WTC11 (cell line): ENCODE measurements around the gene PROCA1. TPM values are rescaled to one million over a fixed set of nuclear protein-coding genes. Genes with fewer than 3 reads are reported as not detected.

Experiments used
- ARID4B ChIP-seq: sonication (generic); formaldehyde crosslinking; IDR thresholded peaks from 2 replicates; pipeline ENCODE4 v1.8.0; 2023; ENCODE audit warnings: missing genetic modification reagents, mild to moderate bottlenecking, borderline replicate concordance
- ERG ChIP-seq: fragments of 250-450 bp; sonication (Bioruptor Pico); IDR thresholded peaks from 2 replicates; pipeline ENCODE4 v1.8.0; 2021; ENCODE audit warnings: mild to moderate bottlenecking
- FOXK1 ChIP-seq: sonication (generic); formaldehyde crosslinking; IDR thresholded peaks from 2 replicates; pipeline ENCODE4 v1.8.0; 2022; ENCODE audit warnings: mild to moderate bottlenecking, moderate library complexity, missing genetic modification reagents
- IRF2 ChIP-seq: sonication (generic); formaldehyde crosslinking; IDR thresholded peaks from 2 replicates; pipeline ENCODE4 v1.8.0; 2022; ENCODE audit warnings: low read depth, missing genetic modification reagents, borderline replicate concordance
- MLX ChIP-seq: sonication (generic); formaldehyde crosslinking; IDR thresholded peaks from 2 replicates; pipeline ENCODE4 v1.8.1; 2023; ENCODE audit warnings: mild to moderate bottlenecking, missing genetic modification reagents, moderate library complexity
- NR2C2 ChIP-seq: sonication (generic); formaldehyde crosslinking; IDR thresholded peaks from 2 replicates; pipeline ENCODE4 v1.8.0; 2022; ENCODE audit warnings: mild to moderate bottlenecking, missing genetic modification reagents
- RELA ChIP-seq: sonication (generic); formaldehyde crosslinking; IDR thresholded peaks from 2 replicates; pipeline ENCODE4 v1.8.1; 2022; ENCODE audit warnings: missing genetic modification reagents, mild to moderate bottlenecking, borderline replicate concordance
- SMAD3 ChIP-seq: sonication (generic); formaldehyde crosslinking; IDR thresholded peaks from 2 replicates; pipeline ENCODE4 v1.8.0; 2022; ENCODE audit warnings: missing genetic modification reagents, mild to moderate bottlenecking, borderline replicate concordance
- TCF7 ChIP-seq: sonication (generic); formaldehyde crosslinking; IDR thresholded peaks from 2 replicates; pipeline ENCODE4 v1.8.0; 2022; ENCODE audit warnings: mild to moderate bottlenecking, low read depth, missing genetic modification reagents, moderate library complexity
- ZNF121 ChIP-seq: sonication (generic); formaldehyde crosslinking; IDR thresholded peaks from 2 replicates; pipeline ENCODE4 v1.8.0; 2023; ENCODE audit warnings: missing genetic modification reagents
- ZNF138 ChIP-seq: sonication (generic); formaldehyde crosslinking; conservative IDR thresholded peaks from 2 replicates; pipeline ENCODE4 v1.8.1; 2022; ENCODE audit warnings: mild to moderate bottlenecking, moderate library complexity, missing genetic modification reagents
- ZNF232 ChIP-seq: sonication (generic); formaldehyde crosslinking; IDR thresholded peaks from 2 replicates; pipeline ENCODE4 v1.8.0; 2022; ENCODE audit warnings: mild to moderate bottlenecking, missing genetic modification reagents
- ZNF396 ChIP-seq: fragments of 250-450 bp; sonication (Bioruptor Pico); IDR thresholded peaks from 2 replicates; pipeline ENCODE4 v1.8.0; 2021; ENCODE audit warnings: mild to moderate bottlenecking, moderate library complexity, borderline replicate concordance
- ZNF423 ChIP-seq: fragments of 250-450 bp; sonication (Bioruptor Pico); IDR thresholded peaks from 2 replicates; pipeline ENCODE4 v2.1.2; 2022; ENCODE audit warnings: mild to moderate bottlenecking, moderate library complexity
- ZNF532 ChIP-seq: fragments of 250-450 bp; sonication (Bioruptor Pico); IDR thresholded peaks from 2 replicates; pipeline ENCODE4 v1.9.0; 2021; ENCODE audit warnings: mild to moderate bottlenecking, borderline replicate concordance
- ZNF671 ChIP-seq: fragments of 250-450 bp; sonication (Bioruptor Pico); IDR thresholded peaks from 2 replicates; pipeline ENCODE4 v1.8.0; 2021; ENCODE audit warnings: mild to moderate bottlenecking
- total RNA-seq: library from RNA; stranded (reverse); gene quantifications from 3 replicates; pipeline ENCODE4 v1.2.3, GENCODE V29; 2021
- TF ChIP-seq, protein P1 (sequence below): sonication (generic); formaldehyde crosslinking; IDR thresholded peaks from 2 replicates; pipeline ENCODE4 v1.8.0; 2022; ENCODE audit warnings: mild to moderate bottlenecking, missing genetic modification reagents
- TF ChIP-seq, protein P2 (sequence below): sonication (generic); formaldehyde crosslinking; IDR thresholded peaks from 2 replicates; pipeline ENCODE4 v1.8.0; 2023; ENCODE audit warnings: mild to moderate bottlenecking, missing genetic modification reagents
- TF ChIP-seq, protein P3 (sequence below): fragments of 250-450 bp; sonication (Bioruptor Pico); IDR thresholded peaks from 2 replicates; pipeline ENCODE4 v1.9.0; 2021; ENCODE audit warnings: mild to moderate bottlenecking

Gene PROCA1
- total RNA-seq, 1 experiment from 2014 or later, result 28.4 TPM

GRCh38 chr17:28725166-28725659, 13.5 kb upstream of the PROCA1 start (continued):
- TF ChIP-seq ERG (CRISPR knock-in tag) (peak; percentile 86; the same call in 1 of the 2 replicates), ZNF138 (no peak), TCF7 (CRISPR knock-in tag) (no peak), IRF2 (CRISPR knock-in tag) (no peak), SMAD3 (CRISPR knock-in tag) (no peak), ZNF532 (no peak), ARID4B (CRISPR knock-in tag) (0 out of 2 replicates have a peak, but pooled peaks have one; percentile 14), ZNF121 (CRISPR knock-in tag) (no peak), FOXK1 (CRISPR knock-in tag) (no peak), RELA (CRISPR knock-in tag) (no peak), MLX (CRISPR knock-in tag) (no peak), ZNF423 (CRISPR knock-in tag) (no peak), NR2C2 (CRISPR knock-in tag) (no peak), ZNF396 (CRISPR knock-in tag) (no peak), ZNF671 (CRISPR knock-in tag) (peak; percentile 20; the same call in 1 of the 2 replicates), ZNF232 (CRISPR knock-in tag) (no peak)
- TF ChIP-seq, protein P1, sequence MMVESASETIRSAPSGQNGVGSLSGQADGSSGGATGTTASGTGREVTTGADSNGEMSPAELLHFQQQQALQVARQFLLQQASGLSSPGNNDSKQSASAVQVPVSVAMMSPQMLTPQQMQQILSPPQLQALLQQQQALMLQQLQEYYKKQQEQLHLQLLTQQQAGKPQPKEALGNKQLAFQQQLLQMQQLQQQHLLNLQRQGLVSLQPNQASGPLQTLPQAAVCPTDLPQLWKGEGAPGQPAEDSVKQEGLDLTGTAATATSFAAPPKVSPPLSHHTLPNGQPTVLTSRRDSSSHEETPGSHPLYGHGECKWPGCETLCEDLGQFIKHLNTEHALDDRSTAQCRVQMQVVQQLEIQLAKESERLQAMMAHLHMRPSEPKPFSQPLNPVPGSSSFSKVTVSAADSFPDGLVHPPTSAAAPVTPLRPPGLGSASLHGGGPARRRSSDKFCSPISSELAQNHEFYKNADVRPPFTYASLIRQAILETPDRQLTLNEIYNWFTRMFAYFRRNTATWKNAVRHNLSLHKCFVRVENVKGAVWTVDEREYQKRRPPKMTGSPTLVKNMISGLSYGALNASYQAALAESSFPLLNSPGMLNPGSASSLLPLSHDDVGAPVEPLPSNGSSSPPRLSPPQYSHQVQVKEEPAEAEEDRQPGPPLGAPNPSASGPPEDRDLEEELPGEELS (CRISPR knock-in tag), result no peak
- TF ChIP-seq, protein P2, sequence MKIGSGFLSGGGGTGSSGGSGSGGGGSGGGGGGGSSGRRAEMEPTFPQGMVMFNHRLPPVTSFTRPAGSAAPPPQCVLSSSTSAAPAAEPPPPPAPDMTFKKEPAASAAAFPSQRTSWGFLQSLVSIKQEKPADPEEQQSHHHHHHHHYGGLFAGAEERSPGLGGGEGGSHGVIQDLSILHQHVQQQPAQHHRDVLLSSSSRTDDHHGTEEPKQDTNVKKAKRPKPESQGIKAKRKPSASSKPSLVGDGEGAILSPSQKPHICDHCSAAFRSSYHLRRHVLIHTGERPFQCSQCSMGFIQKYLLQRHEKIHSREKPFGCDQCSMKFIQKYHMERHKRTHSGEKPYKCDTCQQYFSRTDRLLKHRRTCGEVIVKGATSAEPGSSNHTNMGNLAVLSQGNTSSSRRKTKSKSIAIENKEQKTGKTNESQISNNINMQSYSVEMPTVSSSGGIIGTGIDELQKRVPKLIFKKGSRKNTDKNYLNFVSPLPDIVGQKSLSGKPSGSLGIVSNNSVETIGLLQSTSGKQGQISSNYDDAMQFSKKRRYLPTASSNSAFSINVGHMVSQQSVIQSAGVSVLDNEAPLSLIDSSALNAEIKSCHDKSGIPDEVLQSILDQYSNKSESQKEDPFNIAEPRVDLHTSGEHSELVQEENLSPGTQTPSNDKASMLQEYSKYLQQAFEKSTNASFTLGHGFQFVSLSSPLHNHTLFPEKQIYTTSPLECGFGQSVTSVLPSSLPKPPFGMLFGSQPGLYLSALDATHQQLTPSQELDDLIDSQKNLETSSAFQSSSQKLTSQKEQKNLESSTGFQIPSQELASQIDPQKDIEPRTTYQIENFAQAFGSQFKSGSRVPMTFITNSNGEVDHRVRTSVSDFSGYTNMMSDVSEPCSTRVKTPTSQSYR (CRISPR knock-in tag), result no peak
- TF ChIP-seq, protein P3, sequence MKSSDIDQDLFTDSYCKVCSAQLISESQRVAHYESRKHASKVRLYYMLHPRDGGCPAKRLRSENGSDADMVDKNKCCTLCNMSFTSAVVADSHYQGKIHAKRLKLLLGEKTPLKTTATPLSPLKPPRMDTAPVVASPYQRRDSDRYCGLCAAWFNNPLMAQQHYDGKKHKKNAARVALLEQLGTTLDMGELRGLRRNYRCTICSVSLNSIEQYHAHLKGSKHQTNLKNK (CRISPR knock-in tag), result 0 out of 2 replicates have a peak, but pooled peaks have one; percentile 19
